Retinal pigment epithelial cell (primary cell): ENCODE data around the gene SLC45A1.
"Not testable (repeated sequence)": the region's sequence is repeated elsewhere in the genome, so short reads cannot be mapped to it uniquely, and the experiment has no call there.

Experiments used
- DNase-seq: peaks from one replicate; pipeline ENCODE4 v3.0.0-alpha.2; 2010; ENCODE audit warnings: low read depth
- H3K4me3 ChIP-seq: 2 replicates; pipeline ENCODE4 v1.5.1; 2011; ENCODE audit warnings: mild to moderate bottlenecking, low read length, control low read depth, moderate library complexity
- TF ChIP-seq, protein P1 (sequence below): conservative IDR thresholded peaks from 2 replicates; pipeline ENCODE4 v1.5.1; 2011; ENCODE audit warnings: low read depth, low read length, control low read depth, inconsistent platforms

Gene SLC45A1

DNA sequence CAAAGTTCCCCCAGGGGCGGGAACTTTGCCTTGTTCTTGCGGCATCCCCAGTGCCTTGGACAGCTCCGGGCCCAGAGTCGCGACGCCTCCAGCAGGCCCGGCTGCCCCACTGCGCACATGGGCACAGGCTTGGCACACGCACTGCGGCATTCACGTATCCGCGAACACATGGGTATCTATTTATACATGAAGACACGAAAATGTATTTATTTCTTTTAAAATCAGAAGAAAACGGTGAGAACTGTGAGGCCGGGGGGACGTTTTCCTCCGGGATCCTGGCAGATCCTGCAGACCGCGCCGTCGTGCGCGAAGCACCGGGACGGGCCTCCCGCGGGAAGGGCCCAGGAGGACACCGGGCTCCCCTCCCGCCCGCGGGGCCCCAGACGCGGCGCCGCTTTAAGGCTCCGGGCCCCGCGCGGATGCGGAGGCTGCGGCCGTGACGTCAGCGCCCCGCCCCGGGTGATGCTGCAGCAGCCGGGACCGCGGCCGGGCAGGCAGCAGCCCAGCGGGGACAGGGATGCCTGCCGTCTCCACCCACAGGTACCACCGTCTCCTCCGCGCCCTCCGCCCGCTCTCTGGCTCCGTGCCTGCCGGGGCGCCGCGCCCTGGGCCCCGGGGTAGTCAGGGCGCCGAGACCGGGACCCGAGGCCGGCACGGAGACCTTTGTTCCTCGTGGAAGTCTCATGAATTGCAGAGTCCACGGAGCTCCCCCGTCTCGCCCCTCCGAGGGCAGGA, at the start of gene SLC45A1:
SLC45A1 (plus strand) TSS at position 468 of the 735 bp plus-strand sequence. CDS start 6,216 bp downstream, outside the sequence.
- TF ChIP-seq, protein P1, sequence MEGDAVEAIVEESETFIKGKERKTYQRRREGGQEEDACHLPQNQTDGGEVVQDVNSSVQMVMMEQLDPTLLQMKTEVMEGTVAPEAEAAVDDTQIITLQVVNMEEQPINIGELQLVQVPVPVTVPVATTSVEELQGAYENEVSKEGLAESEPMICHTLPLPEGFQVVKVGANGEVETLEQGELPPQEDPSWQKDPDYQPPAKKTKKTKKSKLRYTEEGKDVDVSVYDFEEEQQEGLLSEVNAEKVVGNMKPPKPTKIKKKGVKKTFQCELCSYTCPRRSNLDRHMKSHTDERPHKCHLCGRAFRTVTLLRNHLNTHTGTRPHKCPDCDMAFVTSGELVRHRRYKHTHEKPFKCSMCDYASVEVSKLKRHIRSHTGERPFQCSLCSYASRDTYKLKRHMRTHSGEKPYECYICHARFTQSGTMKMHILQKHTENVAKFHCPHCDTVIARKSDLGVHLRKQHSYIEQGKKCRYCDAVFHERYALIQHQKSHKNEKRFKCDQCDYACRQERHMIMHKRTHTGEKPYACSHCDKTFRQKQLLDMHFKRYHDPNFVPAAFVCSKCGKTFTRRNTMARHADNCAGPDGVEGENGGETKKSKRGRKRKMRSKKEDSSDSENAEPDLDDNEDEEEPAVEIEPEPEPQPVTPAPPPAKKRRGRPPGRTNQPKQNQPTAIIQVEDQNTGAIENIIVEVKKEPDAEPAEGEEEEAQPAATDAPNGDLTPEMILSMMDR, result no peak
- no peak for DNase-seq
- H3K4me3 ChIP-seq, result peak within 1 kb of the TSS; percentile 56

DNA sequence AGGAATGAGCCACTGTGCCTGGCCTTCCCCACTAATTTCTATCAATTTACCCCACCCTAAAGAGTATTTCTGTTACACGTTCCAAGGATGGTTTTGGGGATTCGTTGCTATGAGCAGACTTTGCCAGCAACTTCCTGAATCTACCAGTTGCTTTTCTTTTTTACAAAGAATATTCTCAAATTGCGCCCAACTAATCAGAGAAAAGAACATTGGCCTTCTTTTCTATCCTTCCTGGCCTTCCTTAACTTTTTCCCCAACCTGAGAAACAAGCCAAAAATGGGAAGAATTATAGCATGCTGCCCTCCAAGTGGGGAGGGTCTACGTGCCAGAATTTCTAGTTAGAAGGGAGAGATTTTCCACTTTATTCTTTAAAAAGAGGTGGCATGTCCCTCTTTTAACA, 44.9 kb upstream of the SLC45A1 start:
- DNase-seq, result no peak
- no peak overlapping the region for H3K4me3 ChIP-seq
- TF ChIP-seq, protein P1, result no peak

GRCh38 chr1:8274352-8274751, 43.6 kb upstream of the SLC45A1 start:
- TF ChIP-seq, protein P1, result no peak
- no peak overlapping the region for H3K4me3 ChIP-seq
- no peak for DNase-seq

- TF ChIP-seq, protein P1, result no peak
- no peak overlapping the region for H3K4me3 ChIP-seq
- DNase-seq, result no peak
Observed at GRCh38 chr1:8276173-8276914, 41.6 kb upstream of the SLC45A1 start.

DNA sequence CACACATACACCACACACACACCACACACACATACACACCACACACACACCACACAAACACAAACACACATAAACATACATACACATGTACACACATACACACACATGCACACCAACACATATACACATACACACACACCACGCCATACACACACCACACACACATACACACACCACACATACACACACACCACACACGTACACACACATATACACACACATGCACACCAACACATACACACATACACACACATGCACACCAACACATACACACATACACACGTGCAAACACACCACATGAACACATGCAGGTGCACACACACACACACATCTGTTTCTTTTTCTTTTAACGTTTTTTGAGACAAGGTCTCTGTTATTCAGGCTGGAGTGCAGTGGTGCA, 41.0 kb upstream of the SLC45A1 start:
- no peak overlapping the region for H3K4me3 ChIP-seq
- TF ChIP-seq, protein P1, result no peak
- no peak for DNase-seq

DNA sequence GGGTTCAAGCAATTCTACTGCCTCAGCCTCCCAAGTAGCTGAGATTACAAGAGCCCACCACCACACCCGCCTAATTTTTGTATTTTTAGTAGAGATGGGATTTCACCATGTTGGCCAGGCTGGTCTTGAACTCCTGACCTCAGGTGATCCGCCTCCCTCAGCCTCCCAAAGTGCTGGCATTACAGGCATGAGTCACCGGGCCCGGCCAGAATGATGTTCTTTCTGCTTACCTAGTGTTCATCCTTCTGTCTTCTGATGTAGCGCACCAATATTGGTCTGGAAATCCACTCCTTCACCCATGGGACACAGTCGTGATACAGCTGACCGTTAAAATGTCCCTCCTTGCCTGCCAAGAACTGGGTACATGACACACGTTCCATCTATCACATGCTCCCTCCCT, 39.2 kb upstream of the SLC45A1 start:
- DNase-seq, H3K4me3 ChIP-seq: not testable (repeated sequence)

GRCh38 chr1:8281843-8282509, 35.9 kb upstream of the SLC45A1 start:
- H3K4me3 ChIP-seq, result no peak overlapping the region
- no peak for DNase-seq
- TF ChIP-seq, protein P1, result no peak
